GM18861 (cell line): ENCODE measurements around the gene FNDC3A.
"Not testable (repeated sequence)": the region's sequence is repeated elsewhere in the genome, so short reads cannot be mapped to it uniquely, and the experiment has no call there.

ENCODE experiments used
- ATAC-seq: cut with Tn5 transposase; IDR thresholded peaks from one replicate; pipeline ENCODE4 v1.9.1; 2021; ENCODE audit not compliant: unreplicated experiment

The FNDC3A gene

GRCh38 chr13:49071341-49071937 lies 95.7 kb downstream of the FNDC3A start:
- no peak for ATAC-seq

DNA sequence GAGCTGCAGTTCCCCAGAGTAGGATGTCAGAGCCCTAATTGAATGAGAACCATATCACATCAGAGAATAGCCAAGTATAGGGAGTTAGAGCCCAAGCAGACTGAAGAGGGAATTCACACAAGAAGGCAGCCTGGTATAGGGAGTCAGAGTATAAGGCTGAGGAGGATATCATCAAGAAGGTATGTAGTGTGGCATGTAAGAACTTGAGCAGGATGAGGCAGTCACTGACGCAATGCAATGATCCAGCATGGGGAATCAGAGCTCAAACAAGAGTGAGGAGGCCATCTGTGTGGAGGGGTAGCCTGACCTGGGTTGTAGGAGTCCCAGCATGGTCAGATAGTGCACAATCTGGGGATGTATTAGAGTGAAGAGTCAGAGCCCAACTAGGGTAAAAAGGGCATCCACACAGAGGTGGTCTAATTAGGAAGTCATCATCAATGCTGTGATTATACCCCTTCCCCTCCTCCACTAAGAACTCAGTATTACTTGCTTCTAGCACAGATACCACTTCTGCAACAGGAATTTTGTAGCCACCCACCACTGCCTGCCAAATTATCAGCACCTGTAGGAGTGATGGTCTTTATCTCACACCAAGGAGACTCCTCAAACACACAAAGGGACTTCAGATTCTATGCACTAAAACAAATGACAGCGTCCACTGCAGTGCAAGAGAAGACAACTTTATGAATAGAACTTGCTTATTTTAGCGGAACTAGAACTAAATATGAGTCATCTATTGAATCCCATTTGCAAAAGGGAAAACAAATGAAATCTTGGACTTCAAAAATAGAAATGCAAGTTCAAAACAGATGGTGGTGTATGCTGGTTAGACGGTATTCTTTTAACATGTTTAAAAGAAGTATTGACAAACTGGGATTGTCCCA lies 107.2 kb downstream of the FNDC3A start:
- ATAC-seq = peak; percentile 65

DNA sequence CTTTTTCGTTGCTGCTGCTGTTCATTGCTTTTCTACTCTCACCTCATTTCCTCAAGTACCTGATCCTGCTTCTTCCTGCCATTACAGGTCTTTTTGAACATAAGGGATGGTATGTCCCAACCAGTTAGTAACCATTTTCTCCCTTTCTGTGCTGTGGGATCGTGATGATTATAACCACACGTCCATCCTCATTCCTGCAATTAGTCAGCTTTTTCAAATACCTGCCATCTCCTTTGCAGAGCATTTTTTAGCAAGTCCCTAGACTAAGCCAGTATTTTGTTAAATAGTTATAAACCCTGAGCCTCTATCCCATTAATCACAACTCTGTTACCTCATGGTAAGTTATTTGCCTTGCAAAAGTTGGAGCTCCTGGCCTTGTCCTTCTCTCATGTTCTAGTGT lies 109.2 kb downstream of the FNDC3A start:
- ATAC-seq = no peak

DNA sequence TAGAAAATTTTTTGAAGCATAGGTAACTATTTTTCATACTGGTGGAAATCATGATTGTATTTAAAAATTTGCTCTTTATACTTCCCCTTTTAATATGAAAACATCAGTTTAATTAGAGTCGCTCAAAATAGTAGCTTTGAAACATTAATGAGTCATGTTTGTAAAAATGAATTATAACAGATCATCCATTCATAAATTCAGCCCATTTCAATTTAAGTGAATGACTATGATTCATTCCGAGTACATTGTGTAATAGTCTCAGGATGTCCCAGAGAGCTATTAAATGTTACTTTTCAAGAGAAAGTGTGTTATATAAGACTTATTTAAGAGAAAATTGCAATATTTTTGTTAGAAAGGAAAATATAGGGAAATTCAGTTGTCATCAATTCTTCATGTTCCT lies 111.0 kb downstream of the FNDC3A start:
- ATAC-seq = no peak

- ATAC-seq = no peak
Measured at GRCh38 chr13:49093376-49093775, 117.7 kb downstream of the FNDC3A start.

GRCh38 chr13:49097374-49097773 lies 121.7 kb downstream of the FNDC3A start:
- no peak for ATAC-seq

GRCh38 chr13:49098198-49098597 lies 122.5 kb downstream of the FNDC3A start:
- ATAC-seq = no peak

GRCh38 chr13:49098771-49099512 lies 123.2 kb downstream of the FNDC3A start:
- ATAC-seq = no peak

DNA sequence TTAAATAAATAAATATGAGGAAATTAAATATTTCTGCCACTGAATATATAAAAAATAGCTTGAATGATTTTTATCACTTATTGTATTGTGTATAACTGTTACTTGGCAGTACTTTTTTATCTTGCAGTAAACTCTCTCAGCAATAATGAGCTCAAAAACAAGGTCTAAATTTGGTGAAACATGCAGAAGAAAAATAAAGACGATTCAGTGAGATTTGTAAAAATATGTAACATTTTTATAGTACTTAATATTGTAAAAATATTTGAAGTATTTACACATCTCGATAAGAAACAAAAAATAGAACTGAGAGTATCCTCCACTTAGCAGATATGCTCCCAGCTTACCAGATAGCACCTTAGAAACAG lies 123.8 kb downstream of the FNDC3A start:
- ATAC-seq = no peak

DNA sequence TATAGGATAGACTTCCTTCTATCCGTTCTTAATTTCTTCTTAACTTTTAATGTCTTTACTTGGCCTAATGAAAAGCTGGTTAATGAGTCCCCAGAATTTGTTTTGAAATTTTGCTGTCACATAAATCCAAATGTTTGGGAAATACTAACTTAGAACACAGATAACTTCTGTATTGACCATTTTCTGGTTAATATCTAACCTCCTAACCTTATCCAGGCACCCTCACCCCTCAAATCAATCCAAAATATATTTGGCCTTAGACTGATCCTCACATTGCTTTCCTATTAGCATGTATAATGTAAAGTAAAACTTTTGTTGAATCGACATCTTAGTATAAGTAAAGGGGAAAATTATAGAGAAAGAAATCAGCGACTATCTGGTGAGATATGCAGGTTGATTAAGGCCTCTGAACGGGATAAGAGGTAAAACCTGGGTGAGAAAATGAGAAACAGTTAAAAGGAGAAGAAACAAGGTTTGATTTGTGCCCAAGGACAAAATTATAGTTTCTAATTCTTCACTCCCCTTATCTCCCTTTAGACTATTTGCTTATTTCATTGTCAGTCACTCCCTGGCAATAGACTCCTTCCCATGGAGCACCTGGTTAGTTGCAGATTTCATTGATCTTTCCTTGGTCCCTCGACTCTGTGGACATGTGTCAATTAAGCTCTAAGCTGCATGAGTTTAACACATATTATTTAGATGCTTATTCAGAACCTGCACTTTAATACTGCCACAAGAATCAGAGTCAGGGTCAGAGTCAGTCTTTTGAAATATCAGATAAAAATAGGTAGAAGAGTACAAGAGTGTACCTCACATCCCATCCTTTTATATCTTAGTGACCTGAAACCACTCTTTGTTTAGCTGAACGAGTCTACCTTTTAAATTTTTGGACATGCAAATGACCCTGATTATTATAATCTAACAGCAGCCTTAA lies 125.2 kb downstream of the FNDC3A start:
- ATAC-seq = no peak

GRCh38 chr13:49108196-49108595 lies 132.5 kb downstream of the FNDC3A start:
- no peak for ATAC-seq

DNA sequence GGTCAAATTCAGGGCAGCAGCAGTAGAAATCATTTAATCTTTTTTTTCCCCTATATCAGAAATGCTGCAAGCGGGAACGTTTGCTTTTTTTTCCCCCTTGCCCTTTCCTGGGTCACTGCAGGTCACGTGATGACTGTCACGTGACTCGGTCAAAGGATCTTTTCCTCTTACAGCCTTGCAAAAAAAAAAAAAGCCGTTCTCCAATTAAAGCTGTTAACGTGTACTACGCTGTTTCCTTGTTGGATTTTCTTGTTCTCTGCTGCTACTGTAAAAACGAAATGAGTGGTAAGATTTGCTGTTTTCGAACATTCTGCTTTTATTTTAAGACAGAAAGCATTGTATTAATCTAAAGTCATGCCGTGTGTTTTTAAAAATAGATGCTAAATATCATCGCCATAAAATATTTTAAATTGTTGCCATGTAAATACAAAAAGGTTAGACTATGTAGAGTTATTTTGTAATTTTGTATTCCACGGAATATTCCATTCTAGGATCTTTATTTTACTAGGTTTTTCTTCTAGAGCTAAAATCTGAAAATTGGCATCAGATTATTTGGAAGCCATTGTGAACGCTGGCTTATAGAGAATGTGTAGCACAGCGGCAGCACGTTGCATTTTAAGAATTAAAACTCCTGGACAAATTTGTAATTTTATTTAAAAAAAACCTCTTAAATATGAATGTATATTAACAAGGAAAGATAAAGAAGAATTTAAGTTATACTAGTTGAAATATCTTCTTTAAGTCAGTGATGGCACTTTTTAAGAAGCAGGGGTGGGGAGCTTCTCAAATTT lies 134.6 kb downstream of the FNDC3A start:
- peak; percentile 51 for ATAC-seq

- ATAC-seq = no peak
Measured at GRCh38 chr13:49110913-49111170, 135.1 kb downstream of the FNDC3A start.

- ATAC-seq = no peak
Measured at GRCh38 chr13:49112782-49113525, 137.2 kb downstream of the FNDC3A start.

DNA sequence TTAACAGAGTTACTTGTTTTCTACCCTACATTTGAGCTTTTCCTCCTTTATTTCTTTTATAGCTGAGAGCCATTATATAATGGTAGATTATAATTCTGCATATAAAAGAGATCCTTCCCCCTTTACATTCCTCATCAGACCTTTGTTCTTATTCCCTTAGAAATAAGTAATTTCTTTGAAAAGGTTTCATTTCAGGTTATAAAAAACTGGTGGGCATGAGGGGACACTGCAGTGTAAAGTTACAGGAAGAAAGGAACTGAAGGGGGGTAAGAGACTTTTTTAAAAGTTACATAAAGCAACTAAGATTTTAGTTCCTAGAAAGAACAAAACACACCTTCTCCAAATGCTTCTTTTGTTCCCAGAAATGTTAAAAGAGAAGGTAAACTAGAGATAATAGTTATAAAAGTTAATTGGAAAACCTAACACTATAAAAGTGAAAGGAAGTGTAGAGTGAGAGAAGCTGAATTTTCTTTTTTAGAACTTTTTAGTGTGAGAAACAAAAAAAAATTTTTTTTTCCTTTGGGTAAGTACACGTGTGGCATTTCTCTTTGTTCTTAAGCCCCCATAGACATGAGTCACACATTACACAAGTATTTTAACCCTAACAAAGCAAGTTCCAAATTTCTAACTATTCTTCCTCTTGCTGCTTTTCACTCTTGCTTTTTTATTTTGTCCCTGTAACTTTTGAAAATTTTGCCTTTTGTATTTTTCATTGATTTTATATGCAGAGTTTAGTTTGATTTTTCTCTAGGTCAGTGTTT lies 138.0 kb downstream of the FNDC3A start:
- no peak for ATAC-seq

DNA sequence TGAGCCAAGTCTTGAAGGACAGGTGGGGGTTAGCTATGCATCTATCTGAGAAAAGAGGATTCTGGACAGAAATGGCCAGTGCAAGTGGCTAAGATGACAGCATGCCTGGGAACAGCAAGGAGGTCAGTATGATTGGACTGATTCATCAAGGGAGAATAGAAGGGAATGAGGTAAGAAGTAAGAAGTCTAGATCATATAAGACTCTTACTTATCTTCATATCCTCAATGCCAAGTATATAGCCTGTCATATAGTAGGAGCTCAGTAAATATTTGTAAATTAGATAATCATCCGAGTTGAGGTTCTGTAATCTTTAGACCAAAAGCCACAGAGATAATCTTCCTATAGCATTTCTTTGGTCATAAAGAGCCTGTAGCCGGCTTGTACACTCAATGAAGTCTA lies 141.2 kb downstream of the FNDC3A start:
- ATAC-seq = no peak

DNA sequence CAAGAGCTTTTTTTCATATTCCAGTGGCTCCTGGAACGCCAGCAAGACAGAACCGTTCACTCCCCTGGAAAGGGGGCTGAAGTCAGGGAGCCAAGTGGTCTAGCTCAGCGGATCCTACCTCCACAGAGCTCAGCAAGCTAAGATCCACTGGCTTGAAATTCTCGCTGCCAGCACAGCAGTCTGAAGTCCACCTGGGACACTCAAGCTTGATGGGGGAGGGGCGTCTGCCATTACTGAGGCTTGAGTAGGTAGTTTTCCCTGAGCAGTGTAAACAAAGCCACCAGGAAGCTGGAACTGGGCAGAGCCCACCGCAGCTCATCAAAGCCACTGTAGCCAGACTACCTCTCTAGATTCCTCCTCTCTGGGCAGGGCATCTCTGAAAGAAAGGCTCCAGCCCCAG lies 142.7 kb downstream of the FNDC3A start:
- ATAC-seq = not testable (repeated sequence)

GRCh38 chr13:49124693-49125304 lies 149.1 kb downstream of the FNDC3A start:
- ATAC-seq = no peak
